ENCODE results near the gene GMPR.

DNA sequence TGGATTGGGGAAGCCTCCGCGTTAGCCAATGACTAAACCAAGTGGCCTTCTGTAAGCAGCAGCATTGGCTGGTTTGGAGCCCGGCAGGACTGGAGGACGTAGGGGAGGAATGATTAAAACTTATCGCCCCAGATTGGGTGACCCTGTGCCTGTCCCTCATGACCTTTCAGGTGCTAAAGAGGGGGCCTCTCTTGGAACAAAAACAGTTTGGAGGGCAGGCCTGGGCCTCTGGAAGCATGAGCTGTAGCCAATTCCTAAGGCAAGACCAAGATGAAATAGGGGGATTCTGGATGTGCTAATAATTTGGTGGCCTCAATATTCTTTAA lies 1.4 kb downstream of the GMPR start:
- TF ChIP-seq EP300 (IDR thresholded peaks at IDR 0.05) (no peak), POLR2A (IDR thresholded peaks at IDR 0.05) (no peak)
- TF ChIP-seq, protein P1, sequence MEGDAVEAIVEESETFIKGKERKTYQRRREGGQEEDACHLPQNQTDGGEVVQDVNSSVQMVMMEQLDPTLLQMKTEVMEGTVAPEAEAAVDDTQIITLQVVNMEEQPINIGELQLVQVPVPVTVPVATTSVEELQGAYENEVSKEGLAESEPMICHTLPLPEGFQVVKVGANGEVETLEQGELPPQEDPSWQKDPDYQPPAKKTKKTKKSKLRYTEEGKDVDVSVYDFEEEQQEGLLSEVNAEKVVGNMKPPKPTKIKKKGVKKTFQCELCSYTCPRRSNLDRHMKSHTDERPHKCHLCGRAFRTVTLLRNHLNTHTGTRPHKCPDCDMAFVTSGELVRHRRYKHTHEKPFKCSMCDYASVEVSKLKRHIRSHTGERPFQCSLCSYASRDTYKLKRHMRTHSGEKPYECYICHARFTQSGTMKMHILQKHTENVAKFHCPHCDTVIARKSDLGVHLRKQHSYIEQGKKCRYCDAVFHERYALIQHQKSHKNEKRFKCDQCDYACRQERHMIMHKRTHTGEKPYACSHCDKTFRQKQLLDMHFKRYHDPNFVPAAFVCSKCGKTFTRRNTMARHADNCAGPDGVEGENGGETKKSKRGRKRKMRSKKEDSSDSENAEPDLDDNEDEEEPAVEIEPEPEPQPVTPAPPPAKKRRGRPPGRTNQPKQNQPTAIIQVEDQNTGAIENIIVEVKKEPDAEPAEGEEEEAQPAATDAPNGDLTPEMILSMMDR (IDR thresholded peaks at IDR 0.05) = no peak
